Stimulated activated CD4-positive, alpha-beta T cell treated with anti-CD3 and anti-CD28 coated beads, Interleukin-4, amount 100 ng/mL, for 48 hours (primary cell): ENCODE results near the gene PHETA1.

Experiments used
- DNase-seq, 2 donors: peaks; one replicate each; pipeline ENCODE4 v3.0.0-alpha.2; 2020; ENCODE audit warnings: low read depth in 2 of 2

Gene PHETA1

GRCh38 chr12:111322336-111323250, 46.3 kb downstream of the PHETA1 start:
- DNase-seq = no peak

- no peak for DNase-seq
These were observed 47.6 kb downstream of the PHETA1 start for GRCh38 chr12:111321317-111321716.

- DNase-seq = no peak
These were observed 48.4 kb downstream of the PHETA1 start for GRCh38 chr12:111320258-111321050.

- DNase-seq = no peak
These were observed 49.2 kb downstream of the PHETA1 start for GRCh38 chr12:111319600-111320257.

GRCh38 chr12:111318450-111318849, 50.4 kb downstream of the PHETA1 start:
- DNase-seq = no peak

GRCh38 chr12:111316671-111317070, 52.2 kb downstream of the PHETA1 start:
- no peak for DNase-seq

- DNase-seq = no peak
These were observed 53.8 kb downstream of the PHETA1 start for GRCh38 chr12:111314953-111315539.

- peak; percentile 63 to 73 for DNase-seq
These were observed 55.0 kb downstream of the PHETA1 start for GRCh38 chr12:111313833-111314259.

- DNase-seq = no peak
These were observed 56.2 kb downstream of the PHETA1 start for GRCh38 chr12:111312708-111313107.

- no peak for DNase-seq
These were observed 56.9 kb downstream of the PHETA1 start for GRCh38 chr12:111312016-111312415.

- DNase-seq = no peak
These were observed 57.9 kb downstream of the PHETA1 start for GRCh38 chr12:111311011-111311410.
